ENCODE measurements around the gene GPR55. TPM values are rescaled to one million over a fixed set of nuclear protein-coding genes. Genes with fewer than 3 reads are reported as not detected.

GPR55 gene
- total and polyA plus RNA-seq, 2 of the 8 experiments (the other 6 are each of a cell fraction or from before 2014, with no cell fraction given), result not detected

DNA sequence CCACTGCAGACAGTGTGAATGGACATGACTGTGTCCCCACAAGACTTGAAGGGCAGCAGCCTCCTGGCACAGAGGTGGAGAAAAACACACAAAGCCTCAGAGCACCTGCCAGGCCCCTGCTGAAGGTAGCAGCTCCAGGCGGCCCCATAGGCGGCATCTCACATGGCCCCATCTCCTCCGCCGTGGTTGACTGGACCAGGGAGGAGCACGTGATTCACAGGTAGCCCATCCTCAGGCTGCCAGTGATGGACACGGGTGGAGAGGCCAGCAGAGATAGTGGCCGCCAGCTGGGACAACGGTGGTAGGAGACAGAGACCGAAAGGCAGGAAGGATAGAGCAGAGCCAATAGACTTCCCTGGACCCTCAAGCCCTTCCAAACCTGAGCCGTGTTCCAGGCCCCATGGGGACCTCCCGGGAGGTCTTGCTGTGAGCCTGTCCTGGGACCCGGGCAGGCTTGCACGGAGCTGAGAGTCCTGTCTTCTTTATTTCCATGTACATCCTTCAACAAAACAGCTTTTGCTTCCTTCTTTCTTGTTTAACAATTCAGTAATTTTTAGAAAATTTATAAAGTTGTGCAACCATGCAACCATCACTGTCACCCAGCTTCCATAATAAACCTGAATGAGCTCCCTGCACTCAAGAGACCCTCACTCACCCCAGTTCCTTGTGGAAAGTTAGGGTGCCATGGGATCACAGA is 26.9 kb downstream of the GPR55 start:
- Histone ChIP-seq H3K18ac (ENCODE audit: extremely low read depth, low read length) (no peak overlapping the region), H3K79me1 (ENCODE audit: low read depth, low read length) (no peaks in the 10 kb centered on the region), H2AK5ac (ENCODE audit: low read depth, low read length) (no peak overlapping the region), H3K9ac (replicated peaks in 1 of 4; ENCODE audit: extremely low read depth in 1 of 4, low read depth in 3 of 4, low read length in 3 of 4) (no peak overlapping the region), H3K23me2 (ENCODE audit: low read depth, low read length) (no peaks in the 10 kb centered on the region), H3K9me3 (ENCODE audit: insufficient read depth in 2 of 2, low read depth in 1 of 2, low read length in 1 of 2) (no peaks in the 10 kb centered on the region), H3K27me3 (replicated peaks in 1 of 4; ENCODE audit: control insufficient read depth in 3 of 4, extremely low read depth in 1 of 4, insufficient read depth in 3 of 4, low read length in 3 of 4) (peaks cover 0 to 2% (median 0%) of the 10 kb centered on the region in 4 experiments; a peak in 1 of 7 replicates), H2BK15ac (ENCODE audit: low read length) (no peak overlapping the region), H3K4me1 (replicated peaks in 1 of 4; ENCODE audit: control insufficient read depth in 3 of 4, insufficient read depth in 4 of 4, low read length in 3 of 4) (peaks cover 3 to 17% (median 11%) of the 10 kb centered on the region in 4 experiments), H3K36me3 (ENCODE audit: control insufficient read depth in 2 of 4, insufficient read depth in 4 of 4, low read length in 3 of 4) (no peaks in the 10 kb centered on the region), H4K20me1 (replicated peaks in 1 of 2; ENCODE audit: control insufficient read depth in 1 of 2, insufficient read depth in 2 of 2, low read length in 2 of 2) (no peaks in the 10 kb centered on the region), H4K5ac (ENCODE audit: insufficient read length, low read depth, low read length) (no peak overlapping the region), H3K4me3 (ENCODE audit: extremely low read depth in 1 of 4, insufficient read depth in 2 of 4, low read depth in 3 of 4, low read length in 4 of 4) (no peak overlapping the region), H3K4ac (replicated peaks; ENCODE audit: insufficient read length, low read depth, low read length) (no peak overlapping the region), H2BK5ac (ENCODE audit: low read depth, low read length) (no peak overlapping the region), H2BK12ac (ENCODE audit: low read depth, low read length) (peak overlapping the region; percentile 60; the same call in 1 of the 2 replicates), H2BK120ac (replicated peaks; ENCODE audit: low read depth, low read length) (no peak overlapping the region), H3K4me2 (ENCODE audit: insufficient read depth in 1 of 2, low read depth in 2 of 2, low read length in 2 of 2) (no peak overlapping the region), H2BK20ac (ENCODE audit: low read length) (0 out of 2 replicates have a peak overlapping the region, but pooled peaks have one; percentile 48), H2AFZ (ENCODE audit: low read length) (no peak overlapping the region), H3K56ac (replicated peaks; ENCODE audit: insufficient read length, low read depth, low read length) (no peak overlapping the region), H3K27ac (ENCODE audit: low read depth, low read length) (no peak overlapping the region), H3K79me2 (ENCODE audit: control insufficient read depth in 1 of 2, insufficient read depth in 2 of 2, low read length in 2 of 2) (no peaks in the 10 kb centered on the region), H4K91ac (replicated peaks; ENCODE audit: insufficient read length, low read length) (no peak overlapping the region), H3K14ac (ENCODE audit: insufficient read length) (no peak overlapping the region), H4K8ac (ENCODE audit: extremely low read depth, insufficient read depth, low read length) (no peak overlapping the region; the same call in 1 of the 2 replicates), H3K23ac (ENCODE audit: insufficient read length) (no peak overlapping the region)
- no peak for DNase-seq (ENCODE audit: low read depth in 1 of 2, low spot score in 2 of 2)
- FAIRE-seq, result no peak
- ChIA-PET POLR2A (ENCODE audit: partially characterized antibody) (interaction anchor here (0.6 to 5.2 kb wide), 3 partner anchors 17 to 108 kb away, joined by 3 to 32 read pairs (median 4); no protein-coding TSS in a partner anchor), CTCF (ENCODE audit: partially characterized antibody) (interaction anchor here (0.8 to 21.7 kb wide), 11 partner anchors 15 to 119 kb away, joined by 3 to 332 read pairs (median 5); partner anchors contain the start of gene GPR55)
- 93% methylated on average over 13 of the region's 13 CpGs; no CpG with 5 or more reads in 1 of the 2 experiments for WGBS, 2 experiments (ENCODE audit: extremely low coverage in 1 of 2, insufficient coverage in 1 of 2, insufficient read length in 1 of 2, insufficient replicate concordance in 2 of 2, low coverage in 1 of 2, low lambda C conversion rate in 2 of 2, missing lambda C conversion rate in 1 of 2)
- TF ChIP-seq POU5F1 (IDR thresholded peaks at IDR 0.05; ENCODE audit: low read depth, low read length) (no peak), CTCF (IDR thresholded peaks at IDR 0.05; ENCODE audit: control extremely low read depth in 1 of 3, insufficient read depth in 1 of 3, low read depth in 1 of 3, low read length in 3 of 3) (no peak), SUZ12 (IDR thresholded peaks at IDR 0.05; ENCODE audit: low read length) (no peak), TAF7 (optimal IDR thresholded peaks at IDR 0.05; ENCODE audit: borderline replicate concordance, low read depth, low read length) (no peak), RBBP5 (IDR thresholded peaks at IDR 0.05; ENCODE audit: borderline replicate concordance, low read depth, low read length) (no peak), GABPA (IDR thresholded peaks at IDR 0.05; ENCODE audit: borderline replicate concordance, insufficient read depth, low read length) (no peak), FOSL1 (IDR thresholded peaks at IDR 0.05; ENCODE audit: insufficient read depth, low read depth, low read length) (no peak), GTF2F1 (IDR thresholded peaks at IDR 0.05; ENCODE audit: borderline replicate concordance, low read depth, low read length) (no peak), SIN3A (conservative IDR thresholded peaks at IDR 0.05 in 1 of 2, IDR thresholded peaks at IDR 0.05 in 1 of 2; ENCODE audit: low read depth in 1 of 2, low read length in 2 of 2) (no peak)

Data from H1 (cell line).